ENCODE measurements around the gene GPR152. TPM values are rescaled to one million over a fixed set of nuclear protein-coding genes. Genes with fewer than 3 reads are reported as not detected.

GPR152 gene
- total RNA-seq, 1 donor from 2014 or later: not detected

DNA sequence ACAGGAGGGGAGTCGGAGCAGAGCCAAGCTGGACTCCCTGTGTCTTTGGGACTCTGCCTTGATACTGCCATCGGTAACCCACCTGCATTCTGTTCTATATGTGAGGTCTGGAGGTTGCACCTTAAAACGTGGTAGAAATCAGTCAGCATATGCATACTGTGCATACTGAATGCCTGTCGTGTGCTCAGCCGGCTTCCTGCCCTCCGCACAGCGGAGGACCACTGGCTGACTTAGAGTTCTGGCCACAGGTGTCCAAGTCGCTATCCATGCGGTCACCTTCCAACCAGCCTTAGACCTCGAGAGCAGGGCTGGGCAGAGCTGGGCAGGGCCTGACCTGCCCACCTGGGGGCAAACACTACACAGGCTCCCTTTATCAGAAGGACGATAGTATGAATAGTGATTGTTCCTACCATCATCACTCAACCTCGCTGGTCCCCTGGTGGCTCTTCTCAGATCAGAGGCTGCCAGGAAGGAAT lies 44.8 kb downstream of the GPR152 start:
- H3K27ac Mint-ChIP-seq (ENCODE audit: unreplicated experiment): no peak overlapping the region
- peaks cover 28% of the 10 kb centered on the region for H3K4me1 Mint-ChIP-seq (ENCODE audit: unreplicated experiment)
- peaks cover 4% of the 10 kb centered on the region for H3K36me3 Mint-ChIP-seq (ENCODE audit: low read depth, unreplicated experiment)
- peaks cover 6% of the 10 kb centered on the region for H3K27me3 Mint-ChIP-seq (ENCODE audit: unreplicated experiment)
- no peaks in the 10 kb centered on the region for H3K9me3 Mint-ChIP-seq (ENCODE audit: unreplicated experiment)
- TF ChIP-seq, protein P1, sequence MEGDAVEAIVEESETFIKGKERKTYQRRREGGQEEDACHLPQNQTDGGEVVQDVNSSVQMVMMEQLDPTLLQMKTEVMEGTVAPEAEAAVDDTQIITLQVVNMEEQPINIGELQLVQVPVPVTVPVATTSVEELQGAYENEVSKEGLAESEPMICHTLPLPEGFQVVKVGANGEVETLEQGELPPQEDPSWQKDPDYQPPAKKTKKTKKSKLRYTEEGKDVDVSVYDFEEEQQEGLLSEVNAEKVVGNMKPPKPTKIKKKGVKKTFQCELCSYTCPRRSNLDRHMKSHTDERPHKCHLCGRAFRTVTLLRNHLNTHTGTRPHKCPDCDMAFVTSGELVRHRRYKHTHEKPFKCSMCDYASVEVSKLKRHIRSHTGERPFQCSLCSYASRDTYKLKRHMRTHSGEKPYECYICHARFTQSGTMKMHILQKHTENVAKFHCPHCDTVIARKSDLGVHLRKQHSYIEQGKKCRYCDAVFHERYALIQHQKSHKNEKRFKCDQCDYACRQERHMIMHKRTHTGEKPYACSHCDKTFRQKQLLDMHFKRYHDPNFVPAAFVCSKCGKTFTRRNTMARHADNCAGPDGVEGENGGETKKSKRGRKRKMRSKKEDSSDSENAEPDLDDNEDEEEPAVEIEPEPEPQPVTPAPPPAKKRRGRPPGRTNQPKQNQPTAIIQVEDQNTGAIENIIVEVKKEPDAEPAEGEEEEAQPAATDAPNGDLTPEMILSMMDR (IDR thresholded peaks at IDR 0.05; ENCODE audit: unreplicated experiment): no peak
- H3K4me3 Mint-ChIP-seq (ENCODE audit: unreplicated experiment): peak overlapping the region; percentile 59
- DNase-seq (ENCODE audit: low spot score): no peak

DNA sequence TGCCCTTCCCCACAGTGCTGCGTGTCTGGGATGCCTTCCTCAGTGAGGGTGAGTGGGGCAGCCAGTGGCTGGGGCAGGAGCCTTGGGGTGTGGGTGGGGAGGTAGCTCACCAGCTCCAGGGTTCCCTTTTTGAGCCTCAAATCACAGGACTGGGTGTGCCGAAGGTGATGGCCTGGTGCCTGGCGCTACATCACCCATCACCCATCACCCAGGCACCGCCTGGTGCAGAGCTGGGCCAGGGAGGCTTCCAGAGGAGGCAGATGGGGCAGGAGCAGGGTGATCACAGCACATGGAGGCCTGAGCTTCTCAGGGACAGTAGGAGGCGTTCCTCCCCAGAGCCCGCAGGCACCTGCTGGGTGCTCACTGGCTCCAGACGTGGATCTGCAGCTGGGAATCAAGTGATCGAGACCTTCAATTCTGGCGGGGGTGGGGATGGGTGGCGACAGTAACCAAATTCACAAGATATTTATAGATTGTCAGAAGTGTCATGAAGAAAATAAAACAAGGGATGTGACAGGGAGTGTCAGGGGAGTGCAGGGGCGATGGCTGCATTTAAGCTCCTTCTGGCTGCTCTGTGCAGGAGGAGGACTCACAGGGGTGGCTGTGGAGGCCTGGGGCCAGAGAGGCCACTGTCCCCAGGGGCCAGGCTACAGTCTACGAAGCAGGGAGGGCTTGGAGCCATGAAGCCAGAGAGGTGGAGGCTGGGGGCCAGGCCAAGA lies 45.4 kb downstream of the GPR152 start:
- Mint-ChIP-seq H3K27me3 (ENCODE audit: unreplicated experiment) (peaks cover 6% of the 10 kb centered on the region), H3K9me3 (ENCODE audit: unreplicated experiment) (no peaks in the 10 kb centered on the region), H3K36me3 (ENCODE audit: low read depth, unreplicated experiment) (peaks cover 4% of the 10 kb centered on the region), H3K4me3 (ENCODE audit: unreplicated experiment) (peak overlapping the region; percentile 59), H3K4me1 (ENCODE audit: unreplicated experiment) (peaks cover 28% of the 10 kb centered on the region), H3K27ac (ENCODE audit: unreplicated experiment) (peak overlapping the region; percentile 64)
- no peak for DNase-seq (ENCODE audit: low spot score)
- TF ChIP-seq, protein P1 (IDR thresholded peaks at IDR 0.05; ENCODE audit: unreplicated experiment): no peak

DNA sequence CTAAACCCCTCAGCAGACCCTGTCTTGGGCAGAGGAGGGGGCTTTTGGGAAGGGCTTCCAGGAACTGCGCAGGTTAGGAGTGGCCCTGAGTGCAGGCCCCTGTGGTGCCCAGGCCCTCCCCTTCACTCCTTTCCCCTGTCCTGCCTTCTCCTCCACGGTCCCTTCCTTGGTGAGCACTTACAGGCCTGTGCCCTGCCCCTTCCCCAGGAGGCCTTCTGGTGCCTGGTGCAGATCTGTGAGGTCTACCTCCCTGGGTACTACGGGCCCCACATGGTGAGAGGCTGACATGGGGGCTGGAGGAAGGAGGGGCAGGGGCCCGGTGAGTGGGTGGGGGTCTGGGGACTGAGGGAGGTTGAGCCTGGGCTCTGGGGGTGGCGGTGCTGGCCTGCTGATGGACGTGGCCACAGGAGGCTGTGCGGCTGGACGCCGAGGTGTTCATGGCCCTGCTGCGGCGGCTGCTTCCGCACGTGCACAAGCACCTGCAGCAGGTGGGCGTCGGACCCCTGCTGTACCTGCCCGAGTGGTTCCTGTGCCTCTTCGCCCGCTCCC lies 46.0 kb downstream of the GPR152 start:
- H3K4me1 Mint-ChIP-seq (ENCODE audit: unreplicated experiment): peaks cover 28% of the 10 kb centered on the region
- TF ChIP-seq, protein P1 (IDR thresholded peaks at IDR 0.05; ENCODE audit: unreplicated experiment): no peak
- H3K4me3 Mint-ChIP-seq (ENCODE audit: unreplicated experiment): no peak overlapping the region
- DNase-seq (ENCODE audit: low spot score): no peak
- H3K27ac Mint-ChIP-seq (ENCODE audit: unreplicated experiment): no peak overlapping the region
- peaks cover 6% of the 10 kb centered on the region for H3K27me3 Mint-ChIP-seq (ENCODE audit: unreplicated experiment)
- no peaks in the 10 kb centered on the region for H3K9me3 Mint-ChIP-seq (ENCODE audit: unreplicated experiment)
- peaks cover 4% of the 10 kb centered on the region for H3K36me3 Mint-ChIP-seq (ENCODE audit: low read depth, unreplicated experiment)

DNA sequence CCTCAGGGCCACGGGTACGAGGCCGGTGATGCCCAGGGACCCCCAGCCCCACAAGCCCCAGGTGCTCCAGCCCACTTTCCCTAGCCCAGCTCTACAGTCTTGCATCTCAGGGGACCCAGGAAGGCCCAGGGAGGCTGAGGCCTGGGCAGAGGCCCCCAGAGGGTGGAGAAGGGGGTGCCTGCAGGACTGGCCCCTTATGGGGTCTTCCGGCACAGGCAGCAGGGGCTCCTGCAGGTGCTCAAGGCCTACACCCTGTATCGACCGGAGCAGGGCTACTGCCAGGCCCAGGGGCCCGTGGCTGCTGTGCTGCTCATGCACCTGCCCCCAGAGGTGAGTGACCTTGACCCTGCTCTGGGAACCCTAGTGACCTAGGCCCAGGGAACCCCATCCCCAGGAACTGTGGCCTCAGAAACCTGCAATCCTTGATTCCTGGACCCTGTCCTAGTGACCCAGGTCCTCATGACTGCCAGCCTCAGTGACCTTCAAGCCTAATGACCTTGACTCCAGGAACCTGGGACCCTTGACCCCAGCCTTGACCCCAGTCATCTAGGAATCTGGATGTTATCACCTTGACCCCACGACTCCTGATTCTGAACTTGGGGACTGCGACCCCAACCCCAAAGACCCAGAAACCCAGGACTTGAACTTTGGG lies 46.7 kb downstream of the GPR152 start:
- Mint-ChIP-seq H3K27ac (ENCODE audit: unreplicated experiment) (no peak overlapping the region), H3K27me3 (ENCODE audit: unreplicated experiment) (peaks cover 6% of the 10 kb centered on the region), H3K4me1 (ENCODE audit: unreplicated experiment) (peaks cover 28% of the 10 kb centered on the region), H3K36me3 (ENCODE audit: low read depth, unreplicated experiment) (peaks cover 4% of the 10 kb centered on the region), H3K9me3 (ENCODE audit: unreplicated experiment) (no peaks in the 10 kb centered on the region), H3K4me3 (ENCODE audit: unreplicated experiment) (no peak overlapping the region)
- TF ChIP-seq, protein P1 (IDR thresholded peaks at IDR 0.05; ENCODE audit: unreplicated experiment): no peak
- DNase-seq (ENCODE audit: low spot score): no peak

DNA sequence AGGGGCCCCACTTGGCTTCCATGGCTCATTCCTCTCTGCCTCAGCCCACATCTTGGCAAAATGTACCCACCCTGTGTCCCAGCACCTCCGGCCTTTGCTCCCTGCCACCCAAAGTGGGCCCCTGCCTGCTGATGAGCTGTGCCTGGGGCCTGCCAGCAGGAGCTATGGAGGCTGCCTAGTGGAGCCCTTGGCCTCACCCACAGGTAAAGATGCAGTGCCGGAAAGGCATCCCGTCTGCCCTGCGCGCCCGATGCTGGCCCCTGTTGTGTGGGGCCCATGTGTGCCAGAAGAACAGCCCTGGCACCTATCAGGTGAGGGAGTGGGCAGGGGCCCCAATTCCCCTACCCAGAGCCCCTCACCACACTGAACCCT lies 47.3 kb downstream of the GPR152 start:
- Mint-ChIP-seq H3K27me3 (ENCODE audit: unreplicated experiment) (peaks cover 9% of the 10 kb centered on the region), H3K9me3 (ENCODE audit: unreplicated experiment) (no peaks in the 10 kb centered on the region), H3K36me3 (ENCODE audit: low read depth, unreplicated experiment) (peaks cover 4% of the 10 kb centered on the region), H3K4me1 (ENCODE audit: unreplicated experiment) (peaks cover 34% of the 10 kb centered on the region), H3K4me3 (ENCODE audit: unreplicated experiment) (no peak overlapping the region), H3K27ac (ENCODE audit: unreplicated experiment) (no peak overlapping the region)
- DNase-seq (ENCODE audit: low spot score): no peak
- TF ChIP-seq, protein P1 (IDR thresholded peaks at IDR 0.05; ENCODE audit: unreplicated experiment): no peak
